Astrocyte (in vitro differentiated cells and primary cell): ENCODE data around the gene HNRNPD.

ENCODE experiments used
- EZH2 ChIP-seq: IDR thresholded peaks from 2 replicates; pipeline ENCODE4 v1.6.1; 2012; ENCODE audit warnings: mild to moderate bottlenecking, low read length, inconsistent platforms; ENCODE audit not compliant: insufficient read depth
- TF ChIP-seq, protein P1 (sequence below): IDR thresholded peaks from 2 replicates; pipeline ENCODE4 v1.5.1; 2011; ENCODE audit warnings: low read depth, mild to moderate bottlenecking, inconsistent platforms, low read length, moderate library complexity; ENCODE audit not compliant: insufficient read depth

DNA sequence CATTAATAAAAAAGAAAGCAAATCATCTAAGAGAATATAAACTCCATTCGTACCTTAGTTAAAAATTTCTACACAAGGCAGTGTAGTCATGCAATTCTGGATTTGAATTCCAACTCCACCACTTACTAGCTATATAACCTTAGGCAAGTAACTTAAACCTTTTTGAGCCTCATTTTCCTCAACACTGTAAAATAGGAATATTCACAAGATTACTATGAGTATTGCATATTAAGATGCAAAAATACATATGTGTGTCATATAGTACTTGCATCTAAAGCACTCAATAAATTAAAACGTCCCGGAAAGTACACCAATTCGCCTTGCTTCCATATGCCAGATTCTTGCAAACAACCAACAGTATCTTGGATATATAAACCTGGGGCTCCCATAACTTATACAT lies 42.0 kb downstream of the HNRNPD start:
- TF ChIP-seq, protein P1, sequence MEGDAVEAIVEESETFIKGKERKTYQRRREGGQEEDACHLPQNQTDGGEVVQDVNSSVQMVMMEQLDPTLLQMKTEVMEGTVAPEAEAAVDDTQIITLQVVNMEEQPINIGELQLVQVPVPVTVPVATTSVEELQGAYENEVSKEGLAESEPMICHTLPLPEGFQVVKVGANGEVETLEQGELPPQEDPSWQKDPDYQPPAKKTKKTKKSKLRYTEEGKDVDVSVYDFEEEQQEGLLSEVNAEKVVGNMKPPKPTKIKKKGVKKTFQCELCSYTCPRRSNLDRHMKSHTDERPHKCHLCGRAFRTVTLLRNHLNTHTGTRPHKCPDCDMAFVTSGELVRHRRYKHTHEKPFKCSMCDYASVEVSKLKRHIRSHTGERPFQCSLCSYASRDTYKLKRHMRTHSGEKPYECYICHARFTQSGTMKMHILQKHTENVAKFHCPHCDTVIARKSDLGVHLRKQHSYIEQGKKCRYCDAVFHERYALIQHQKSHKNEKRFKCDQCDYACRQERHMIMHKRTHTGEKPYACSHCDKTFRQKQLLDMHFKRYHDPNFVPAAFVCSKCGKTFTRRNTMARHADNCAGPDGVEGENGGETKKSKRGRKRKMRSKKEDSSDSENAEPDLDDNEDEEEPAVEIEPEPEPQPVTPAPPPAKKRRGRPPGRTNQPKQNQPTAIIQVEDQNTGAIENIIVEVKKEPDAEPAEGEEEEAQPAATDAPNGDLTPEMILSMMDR: no peak
- no peak for TF ChIP-seq EZH2
